ENCODE results near the gene CLCN6. TPM values are rescaled to one million over a fixed set of nuclear protein-coding genes. Genes with fewer than 3 reads are reported as not detected.

Gene CLCN6
- polyA plus RNA-seq, 1 donor (not counting 4 experiments of a cell fraction or from before 2014, with no cell fraction given), result 7.4 TPM

DNA sequence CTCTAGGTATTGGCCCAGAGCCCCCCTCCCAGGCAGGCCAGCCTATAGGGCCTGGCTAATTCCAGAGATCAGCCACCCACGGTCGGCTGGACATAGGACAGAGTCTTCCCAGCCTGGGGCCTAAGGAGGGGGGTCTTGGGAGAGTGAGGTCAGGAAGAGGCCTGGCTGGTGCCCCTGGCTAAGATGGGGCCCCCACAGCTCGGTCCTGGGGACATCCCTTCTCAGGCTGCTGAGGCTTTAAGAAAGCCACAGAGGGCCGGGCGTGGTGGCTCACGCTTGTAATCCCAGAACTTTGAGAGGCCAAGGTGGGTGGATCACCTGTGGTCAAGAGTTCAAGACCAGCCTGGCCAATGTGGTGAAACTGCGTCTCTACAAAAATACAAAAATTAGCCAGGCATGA is 41.5 kb upstream of the CLCN6 start:
- no peaks in the 10 kb centered on the region for H3K9me3 ChIP-seq (ENCODE audit: control insufficient read depth, low read depth, low read length)
- no peaks in the 10 kb centered on the region for H3K79me2 ChIP-seq (ENCODE audit: control insufficient read depth, insufficient read depth, low read length)
- H3K4me2 ChIP-seq (ENCODE audit: control insufficient read depth, extremely low read depth, insufficient read depth, low read depth, low read length), result no peak overlapping the region
- no peaks in the 10 kb centered on the region for H3K9me1 ChIP-seq (ENCODE audit: control insufficient read depth, extremely low read depth, insufficient read depth, low read length)
- no peaks in the 10 kb centered on the region for H4K20me1 ChIP-seq (ENCODE audit: control insufficient read depth, extremely low read depth, insufficient read depth, low read length)
- dilution Hi-C loops (cut with MboI; ENCODE audit: extremely low pct_ligation_motif_present, low sequenced_read_pairs), result no loop called here
- H3K27ac ChIP-seq (ENCODE audit: control insufficient read depth, insufficient read depth, low read length), result no peak overlapping the region
- TF ChIP-seq EZH2 (IDR thresholded peaks at IDR 0.05; ENCODE audit: low read length) (no peak), CTCF (optimal IDR thresholded peaks at IDR 0.05 in 1 of 3, IDR thresholded peaks at IDR 0.05 in 1 of 3, conservative IDR thresholded peaks at IDR 0.05 in 1 of 3; ENCODE audit: extremely low read depth in 1 of 3, insufficient read depth in 2 of 3, low read length in 3 of 3) (no peak)
- DNase-seq (ENCODE audit: low read depth, low spot score) (no peak), FAIRE-seq (no peak)
- no peak overlapping the region for H3K4me3 ChIP-seq (ENCODE audit: control insufficient read depth in 2 of 3, extremely low read depth in 1 of 3, insufficient read depth in 2 of 3, low read depth in 1 of 3, low read length in 3 of 3)
- no peaks in the 10 kb centered on the region for H3K4me1 ChIP-seq (ENCODE audit: control insufficient read depth, extremely low read depth, insufficient read depth, low read length)
- H3K36me3 ChIP-seq (ENCODE audit: control insufficient read depth in 2 of 2, extremely low read depth in 1 of 2, insufficient read depth in 2 of 2, low read length in 2 of 2), result no peaks in the 10 kb centered on the region
- H3K9ac ChIP-seq (ENCODE audit: control insufficient read depth, extremely low read depth, insufficient read depth, low read length), result no peak overlapping the region
- peaks cover 14% of the 10 kb centered on the region for H3K27me3 ChIP-seq (ENCODE audit: control insufficient read depth, extremely low read depth, insufficient read depth, low read length)
- no peak overlapping the region for H2AFZ ChIP-seq (ENCODE audit: control insufficient read depth, low read length)

DNA sequence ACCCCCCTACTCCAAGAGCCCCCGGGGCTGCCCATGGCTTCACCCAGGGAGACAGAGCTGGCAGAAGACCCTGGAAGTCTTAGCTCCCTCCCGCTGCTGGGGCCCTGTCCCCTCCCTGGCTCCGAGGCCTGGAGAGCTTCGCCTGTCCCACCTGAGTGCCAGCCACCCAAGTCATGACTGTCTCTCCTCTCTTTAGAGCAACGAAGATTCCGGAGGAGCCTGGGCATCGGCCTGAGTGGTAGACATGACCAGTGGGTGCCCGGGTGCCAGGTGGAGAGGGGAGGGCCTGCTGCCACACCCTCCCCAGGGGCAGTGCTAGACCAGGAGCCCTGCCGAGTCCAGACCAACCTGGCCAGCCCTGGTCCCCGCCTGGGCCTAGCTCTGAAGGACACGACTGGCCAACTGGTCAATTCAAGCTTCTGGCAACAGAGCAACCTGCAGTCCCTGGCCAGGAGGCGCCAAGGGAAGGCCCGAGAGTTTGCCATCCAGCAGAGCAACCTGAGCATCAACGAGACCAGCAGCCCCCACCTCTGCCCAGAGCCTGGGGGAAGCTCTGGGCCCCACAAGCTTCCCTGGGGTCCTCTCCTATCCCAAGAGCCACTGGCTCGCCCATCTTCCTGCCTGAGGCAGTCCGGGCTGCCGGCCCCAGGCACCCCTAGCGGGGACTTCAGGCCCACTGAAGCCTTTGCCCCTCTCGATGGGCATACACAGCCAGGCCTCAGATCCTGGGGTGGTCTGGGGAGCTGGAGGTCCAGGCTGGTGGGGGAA is 40.1 kb upstream of the CLCN6 start:
- no peaks in the 10 kb centered on the region for H3K9me3 ChIP-seq (ENCODE audit: control insufficient read depth, low read depth, low read length)
- no peak overlapping the region for H3K27ac ChIP-seq (ENCODE audit: control insufficient read depth, insufficient read depth, low read length)
- no peaks in the 10 kb centered on the region for H3K4me1 ChIP-seq (ENCODE audit: control insufficient read depth, extremely low read depth, insufficient read depth, low read length)
- H3K36me3 ChIP-seq (ENCODE audit: control insufficient read depth in 2 of 2, extremely low read depth in 1 of 2, insufficient read depth in 2 of 2, low read length in 2 of 2), result no peaks in the 10 kb centered on the region
- no peaks in the 10 kb centered on the region for H3K9me1 ChIP-seq (ENCODE audit: control insufficient read depth, extremely low read depth, insufficient read depth, low read length)
- DNase-seq (ENCODE audit: low read depth, low spot score) (no peak), FAIRE-seq (no peak)
- peaks cover 14% of the 10 kb centered on the region for H3K27me3 ChIP-seq (ENCODE audit: control insufficient read depth, extremely low read depth, insufficient read depth, low read length)
- no peak overlapping the region for H3K9ac ChIP-seq (ENCODE audit: control insufficient read depth, extremely low read depth, insufficient read depth, low read length)
- no peak overlapping the region for H3K4me2 ChIP-seq (ENCODE audit: control insufficient read depth, extremely low read depth, insufficient read depth, low read depth, low read length)
- no peaks in the 10 kb centered on the region for H3K79me2 ChIP-seq (ENCODE audit: control insufficient read depth, insufficient read depth, low read length)
- no peak overlapping the region for H2AFZ ChIP-seq (ENCODE audit: control insufficient read depth, low read length)
- H4K20me1 ChIP-seq (ENCODE audit: control insufficient read depth, extremely low read depth, insufficient read depth, low read length), result no peaks in the 10 kb centered on the region
- dilution Hi-C loops (cut with MboI; ENCODE audit: extremely low pct_ligation_motif_present, low sequenced_read_pairs), result no loop called here
- TF ChIP-seq EZH2 (IDR thresholded peaks at IDR 0.05; ENCODE audit: low read length), result no peak
- TF ChIP-seq CTCF (optimal IDR thresholded peaks at IDR 0.05 in 1 of 3, IDR thresholded peaks at IDR 0.05 in 1 of 3, conservative IDR thresholded peaks at IDR 0.05 in 1 of 3; ENCODE audit: extremely low read depth in 1 of 3, insufficient read depth in 2 of 3, low read length in 3 of 3), result no peak
- no peak overlapping the region for H3K4me3 ChIP-seq (ENCODE audit: control insufficient read depth in 2 of 3, extremely low read depth in 1 of 3, insufficient read depth in 2 of 3, low read depth in 1 of 3, low read length in 3 of 3)

Data from keratinocyte (primary cell).